ENCODE data around the gene SPTBN4. TPM values are rescaled to one million over a fixed set of nuclear protein-coding genes. Genes with fewer than 3 reads are reported as not detected.

The SPTBN4 gene
- total and polyA plus RNA-seq, 10 of the 15 experiments (the other 5 are each of a cell fraction or from before 2014, with no cell fraction given) = 0.04 to 1.1 (median 0.34) TPM; not detected in 1

DNA sequence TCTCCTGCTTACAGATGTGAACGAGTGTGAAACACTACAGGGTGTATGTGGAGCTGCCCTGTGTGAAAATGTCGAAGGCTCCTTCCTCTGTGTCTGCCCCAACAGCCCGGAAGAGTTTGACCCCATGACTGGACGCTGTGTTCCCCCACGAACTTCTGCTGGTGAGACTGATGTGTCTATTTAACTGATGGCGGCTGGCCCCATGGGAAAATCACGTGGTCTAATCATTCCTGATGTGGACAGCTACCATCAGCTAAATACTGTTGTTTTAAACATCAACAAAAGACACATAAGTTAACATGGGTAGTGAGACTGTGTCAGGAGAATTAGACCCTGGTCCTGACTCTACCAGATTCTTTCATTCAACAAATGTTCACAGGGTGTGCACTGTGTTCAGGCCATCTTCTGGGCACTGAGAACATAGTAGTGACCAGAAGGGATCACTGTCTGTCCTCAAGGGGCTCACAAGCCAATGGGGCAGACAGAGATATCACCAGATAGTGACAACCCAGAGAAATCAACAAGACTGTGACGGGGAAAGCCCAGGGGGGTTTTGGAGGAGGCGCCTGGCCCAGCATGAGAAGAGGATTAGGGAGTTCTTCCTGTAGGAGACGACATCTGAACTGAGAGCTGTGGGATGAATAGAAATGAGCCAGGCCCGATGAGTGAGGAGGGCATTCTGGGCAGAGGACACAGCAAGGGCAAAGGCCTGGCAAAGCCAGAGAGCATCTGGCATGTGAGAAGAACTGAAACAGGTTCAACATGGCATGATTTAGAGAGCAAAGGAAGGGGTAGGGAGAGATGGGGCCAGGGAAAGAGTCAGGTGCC lies 152.7 kb downstream of the SPTBN4 start:
- ChIA-PET POLR2A (interaction anchor here (1.1 to 1.4 kb wide), 2 partner anchors 14 to 15 kb away, joined by 3 to 4 read pairs; no protein-coding TSS in a partner anchor), RAD21 (ENCODE audit: unreplicated experiment) (interaction anchor here (0.8 to 1.2 kb wide), 3 partner anchors 14 to 16 kb away, joined by 3 to 5 read pairs (median 4); no protein-coding TSS in a partner anchor), CTCF (interaction anchor here (1.0 to 3.6 kb wide), 4 partner anchors 15 to 200 kb away, joined by 3 to 30 read pairs (median 6); no protein-coding TSS in a partner anchor), SMC1A (ENCODE audit: uncharacterized antibody, unreplicated experiment) (interaction anchor here (0.5 to 2.2 kb wide), 4 partner anchors 12 to 274 kb away, joined by 3 to 6 read pairs (median 3); no protein-coding TSS in a partner anchor)
- DNase-seq (ENCODE audit: low read depth, low spot score) (no peak), FAIRE-seq (peak; percentile 27), ATAC-seq (peak; percentile 80)
- in situ Hi-C loops (cut with MboI) = no loop called here
- Histone ChIP-seq H3K79me2 (ENCODE audit: control insufficient read depth, insufficient read depth, low read length) (no peaks in the 10 kb centered on the region), H3K4me3 (no peak overlapping the region), H3K9ac (ENCODE audit: control insufficient read depth, insufficient read depth, low read length) (no peak overlapping the region; the same call in 1 of the 2 replicates), H4K20me1 (ENCODE audit: control insufficient read depth, insufficient read depth) (no peaks in the 10 kb centered on the region), H3K36me3 (ENCODE audit: control insufficient read depth in 2 of 2, insufficient read depth in 2 of 2, low read length in 1 of 2) (no peaks in the 10 kb centered on the region), H2AFZ (ENCODE audit: control insufficient read depth, low read depth, low read length) (no peak overlapping the region), H3K27ac (ENCODE audit: control insufficient read depth, insufficient read depth) (peak overlapping the region; percentile 48), H3K9me3 (replicated peaks; ENCODE audit: control insufficient read depth, insufficient read depth, low read length) (no peaks in the 10 kb centered on the region; the same call in 2 of the 3 replicates), H3K27me3 (replicated peaks in 1 of 2; ENCODE audit: control insufficient read depth in 2 of 2, insufficient read depth in 2 of 2, low read length in 1 of 2) (no peaks in the 10 kb centered on the region), H3K4me2 (ENCODE audit: control insufficient read depth, insufficient read depth) (no peak overlapping the region), H3K4me1 (ENCODE audit: control insufficient read depth, insufficient read depth, low read length) (peaks cover 4% of the 10 kb centered on the region; the same call in 1 of the 2 replicates)
- intact Hi-C loops (cut with micrococcal nuclease; ENCODE audit: unreplicated experiment) = no loop called here
- 47% methylated on average over 11 of the region's 11 CpGs for WGBS (ENCODE audit: insufficient coverage, insufficient replicate concordance, low lambda C conversion rate, missing lambda C conversion rate)
- no peak for TF ChIP-seq BCL11A (IDR thresholded peaks at IDR 0.05; ENCODE audit: low read depth, low read length)
- no peak for TF ChIP-seq MTA3 (IDR thresholded peaks at IDR 0.05; ENCODE audit: borderline replicate concordance, low read length)
- TF ChIP-seq PAX5 (IDR thresholded peaks at IDR 0.05; ENCODE audit: borderline replicate concordance, low read depth, low read length) = no peak
- 0 out of 2 replicates have a peak, but pooled peaks have one; percentile 13 for TF ChIP-seq IKZF1 (conservative IDR thresholded peaks at IDR 0.05)
- TF ChIP-seq E2F8 (IDR thresholded peaks at IDR 0.05; ENCODE audit: low read depth, partially characterized antibody) = no peak
- TF ChIP-seq ZNF207 (IDR thresholded peaks at IDR 0.05; ENCODE audit: borderline replicate concordance) = no peak
- peak; percentile 41; the same call in 1 of the 2 replicates for TF ChIP-seq RELB (IDR thresholded peaks at IDR 0.05; ENCODE audit: low read depth)
- no peak for TF ChIP-seq ZBED1 (IDR thresholded peaks at IDR 0.05; ENCODE audit: borderline replicate concordance)
- TF ChIP-seq RAD51 (IDR thresholded peaks at IDR 0.05) = no peak
- TF ChIP-seq ZNF622 (IDR thresholded peaks at IDR 0.05) = no peak
- no peak for TF ChIP-seq ZNF217 (IDR thresholded peaks at IDR 0.05)
- TF ChIP-seq EED (IDR thresholded peaks at IDR 0.05; ENCODE audit: low read depth) = 0 out of 2 replicates have a peak, but pooled peaks have one; percentile 18
- no peak for TF ChIP-seq TARDBP (IDR thresholded peaks at IDR 0.05; ENCODE audit: borderline replicate concordance)
- no peak for TF ChIP-seq TCF12 (IDR thresholded peaks at IDR 0.05; ENCODE audit: low read depth, low read length)
- TF ChIP-seq, protein P1, sequence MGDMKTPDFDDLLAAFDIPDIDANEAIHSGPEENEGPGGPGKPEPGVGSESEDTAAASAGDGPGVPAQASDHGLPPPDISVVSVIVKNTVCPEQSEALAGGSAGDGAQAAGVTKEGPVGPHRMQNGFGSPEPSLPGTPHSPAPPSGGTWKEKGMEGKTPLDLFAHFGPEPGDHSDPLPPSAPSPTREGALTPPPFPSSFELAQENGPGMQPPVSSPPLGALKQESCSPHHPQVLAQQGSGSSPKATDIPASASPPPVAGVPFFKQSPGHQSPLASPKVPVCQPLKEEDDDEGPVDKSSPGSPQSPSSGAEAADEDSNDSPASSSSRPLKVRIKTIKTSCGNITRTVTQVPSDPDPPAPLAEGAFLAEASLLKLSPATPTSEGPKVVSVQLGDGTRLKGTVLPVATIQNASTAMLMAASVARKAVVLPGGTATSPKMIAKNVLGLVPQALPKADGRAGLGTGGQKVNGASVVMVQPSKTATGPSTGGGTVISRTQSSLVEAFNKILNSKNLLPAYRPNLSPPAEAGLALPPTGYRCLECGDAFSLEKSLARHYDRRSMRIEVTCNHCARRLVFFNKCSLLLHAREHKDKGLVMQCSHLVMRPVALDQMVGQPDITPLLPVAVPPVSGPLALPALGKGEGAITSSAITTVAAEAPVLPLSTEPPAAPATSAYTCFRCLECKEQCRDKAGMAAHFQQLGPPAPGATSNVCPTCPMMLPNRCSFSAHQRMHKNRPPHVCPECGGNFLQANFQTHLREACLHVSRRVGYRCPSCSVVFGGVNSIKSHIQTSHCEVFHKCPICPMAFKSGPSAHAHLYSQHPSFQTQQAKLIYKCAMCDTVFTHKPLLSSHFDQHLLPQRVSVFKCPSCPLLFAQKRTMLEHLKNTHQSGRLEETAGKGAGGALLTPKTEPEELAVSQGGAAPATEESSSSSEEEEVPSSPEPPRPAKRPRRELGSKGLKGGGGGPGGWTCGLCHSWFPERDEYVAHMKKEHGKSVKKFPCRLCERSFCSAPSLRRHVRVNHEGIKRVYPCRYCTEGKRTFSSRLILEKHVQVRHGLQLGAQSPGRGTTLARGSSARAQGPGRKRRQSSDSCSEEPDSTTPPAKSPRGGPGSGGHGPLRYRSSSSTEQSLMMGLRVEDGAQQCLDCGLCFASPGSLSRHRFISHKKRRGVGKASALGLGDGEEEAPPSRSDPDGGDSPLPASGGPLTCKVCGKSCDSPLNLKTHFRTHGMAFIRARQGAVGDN (IDR thresholded peaks at IDR 0.05) = no peak
- no TSS peak for BruUV-seq (replicated peaks)
